ENCODE data around the gene SLC37A1.
A peak's percentile ranks its signal among the peaks of the same experiment; 100 is the strongest.

SLC37A1 gene

DNA sequence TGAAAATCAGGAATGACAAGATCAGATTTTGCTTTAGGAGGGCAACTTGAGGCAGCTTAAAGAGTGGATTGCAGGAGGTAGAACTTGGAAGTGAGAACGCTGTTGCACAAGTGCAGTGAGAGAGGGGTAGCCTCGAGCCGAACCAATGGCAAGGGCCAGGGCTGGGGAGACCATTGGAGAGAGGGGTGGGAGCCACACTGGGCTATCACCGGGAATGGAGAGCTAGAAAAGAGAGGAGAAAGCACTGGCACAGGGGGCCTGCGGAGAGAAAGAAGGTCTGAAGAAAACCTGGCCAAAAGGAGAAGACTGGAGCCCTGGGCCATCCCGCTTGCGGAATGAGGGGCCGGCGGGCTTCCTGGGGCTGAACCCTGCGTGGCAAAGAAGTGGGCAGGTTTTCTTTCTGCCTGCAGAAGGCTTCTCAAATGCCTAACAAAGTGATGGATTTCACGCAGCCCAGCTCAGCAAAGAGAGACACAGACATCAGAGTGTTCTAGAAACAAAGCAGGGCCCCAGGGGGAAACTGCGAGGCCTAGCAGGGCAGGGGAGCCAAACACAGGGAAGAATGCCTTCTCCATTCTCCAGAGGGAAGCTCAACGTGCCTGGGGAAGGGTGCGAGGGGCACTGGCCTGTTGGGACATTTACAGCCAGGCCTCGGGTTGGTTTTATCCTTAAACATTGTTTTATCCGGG lies 1.2 kb upstream of the SLC37A1 start:
- Histone ChIP-seq H4K20me1 (ENCODE audit: insufficient read depth, low read length, poor library complexity, severe bottlenecking) (peaks cover 16% of the 10 kb centered on the region), H3K4me2 (ENCODE audit: low read depth, low read length, poor library complexity, severe bottlenecking) (peak overlapping the region; percentile 68), H3K27me3 (ENCODE audit: insufficient read depth, low read length, poor library complexity, severe bottlenecking) (no peaks in the 10 kb centered on the region), H3K79me2 (ENCODE audit: insufficient read depth, low read length) (peaks cover 36% of the 10 kb centered on the region), H3K36me3 (ENCODE audit: insufficient read depth, low read length) (peaks cover 2% of the 10 kb centered on the region; the same call in 1 of the 2 replicates), H3F3A (ENCODE audit: low read depth) (peaks cover 6% of the 10 kb centered on the region; the same call in 1 of the 2 replicates), H3K9me3 (ENCODE audit: insufficient read depth, low read depth, low read length) (no peaks in the 10 kb centered on the region), H3K9ac (ENCODE audit: low read depth, low read length, poor library complexity, severe bottlenecking) (peak overlapping the region; percentile 74), H3K4me1 (ENCODE audit: insufficient read depth, low read length, poor library complexity, severe bottlenecking) (peaks cover 60% of the 10 kb centered on the region), H2AFZ (ENCODE audit: low read length) (no peak overlapping the region), H3K4me3 (ENCODE audit: low read length, poor library complexity, severe bottlenecking) (peak overlapping the region; percentile 67), H3K9me2 (replicated peaks; ENCODE audit: low read depth, low read length) (no peaks in the 10 kb centered on the region)
- TF ChIP-seq EZH2phosphoT487 (IDR thresholded peaks at IDR 0.05; ENCODE audit: borderline replicate concordance) = no peak
- TF ChIP-seq, protein P1, sequence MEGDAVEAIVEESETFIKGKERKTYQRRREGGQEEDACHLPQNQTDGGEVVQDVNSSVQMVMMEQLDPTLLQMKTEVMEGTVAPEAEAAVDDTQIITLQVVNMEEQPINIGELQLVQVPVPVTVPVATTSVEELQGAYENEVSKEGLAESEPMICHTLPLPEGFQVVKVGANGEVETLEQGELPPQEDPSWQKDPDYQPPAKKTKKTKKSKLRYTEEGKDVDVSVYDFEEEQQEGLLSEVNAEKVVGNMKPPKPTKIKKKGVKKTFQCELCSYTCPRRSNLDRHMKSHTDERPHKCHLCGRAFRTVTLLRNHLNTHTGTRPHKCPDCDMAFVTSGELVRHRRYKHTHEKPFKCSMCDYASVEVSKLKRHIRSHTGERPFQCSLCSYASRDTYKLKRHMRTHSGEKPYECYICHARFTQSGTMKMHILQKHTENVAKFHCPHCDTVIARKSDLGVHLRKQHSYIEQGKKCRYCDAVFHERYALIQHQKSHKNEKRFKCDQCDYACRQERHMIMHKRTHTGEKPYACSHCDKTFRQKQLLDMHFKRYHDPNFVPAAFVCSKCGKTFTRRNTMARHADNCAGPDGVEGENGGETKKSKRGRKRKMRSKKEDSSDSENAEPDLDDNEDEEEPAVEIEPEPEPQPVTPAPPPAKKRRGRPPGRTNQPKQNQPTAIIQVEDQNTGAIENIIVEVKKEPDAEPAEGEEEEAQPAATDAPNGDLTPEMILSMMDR (conservative IDR thresholded peaks at IDR 0.05; ENCODE audit: low read length) = no peak

DNA sequence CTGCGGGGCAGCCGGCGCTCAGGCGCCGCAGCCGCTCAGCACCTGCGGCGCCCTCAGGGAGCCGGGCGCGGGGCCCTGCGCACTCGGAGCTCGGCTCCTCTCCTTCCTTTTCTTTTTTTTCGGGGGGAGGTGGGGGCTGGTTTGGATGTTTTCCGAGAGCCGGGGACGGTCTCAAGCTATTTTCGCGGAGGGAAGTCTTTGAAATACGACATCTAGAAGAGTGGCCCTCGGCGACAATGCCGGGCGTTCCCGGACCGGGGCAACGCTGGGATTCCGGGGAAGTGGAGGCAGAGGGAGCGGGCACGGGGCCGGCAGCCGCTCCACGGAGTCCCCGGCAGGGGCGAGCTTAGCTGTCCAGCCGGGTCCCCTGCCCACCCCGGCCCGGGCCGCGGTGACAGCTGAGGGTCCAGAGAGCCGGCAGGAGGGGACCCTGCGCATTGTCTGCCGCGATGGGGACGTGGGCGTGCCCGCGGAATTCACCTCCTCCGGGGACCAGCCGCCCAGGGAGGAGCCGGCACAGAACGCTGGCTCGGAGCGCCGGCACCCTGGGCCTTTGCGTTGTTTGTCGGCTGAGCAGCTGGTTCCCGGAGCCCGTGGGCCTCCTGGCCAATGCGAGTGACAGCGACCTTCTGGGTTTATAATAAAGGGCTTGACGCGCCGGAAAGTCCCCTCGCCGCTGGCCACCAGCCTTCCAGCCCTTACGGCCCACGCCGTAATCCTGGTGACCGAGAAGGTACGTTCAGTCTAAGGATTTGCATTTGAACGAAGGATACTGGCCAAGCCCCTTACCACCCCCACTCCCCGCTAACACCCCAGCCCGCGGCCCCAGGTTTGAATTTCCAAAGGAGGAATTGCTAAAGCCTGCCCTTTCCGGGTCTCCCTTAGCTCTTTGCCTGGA lies 582 bp downstream of the SLC37A1 start:
- H3K27me3 ChIP-seq (ENCODE audit: insufficient read depth, low read length, poor library complexity, severe bottlenecking) = no peaks in the 10 kb centered on the region
- H2AFZ ChIP-seq (ENCODE audit: low read length) = peak overlapping the region; percentile 61

DNA sequence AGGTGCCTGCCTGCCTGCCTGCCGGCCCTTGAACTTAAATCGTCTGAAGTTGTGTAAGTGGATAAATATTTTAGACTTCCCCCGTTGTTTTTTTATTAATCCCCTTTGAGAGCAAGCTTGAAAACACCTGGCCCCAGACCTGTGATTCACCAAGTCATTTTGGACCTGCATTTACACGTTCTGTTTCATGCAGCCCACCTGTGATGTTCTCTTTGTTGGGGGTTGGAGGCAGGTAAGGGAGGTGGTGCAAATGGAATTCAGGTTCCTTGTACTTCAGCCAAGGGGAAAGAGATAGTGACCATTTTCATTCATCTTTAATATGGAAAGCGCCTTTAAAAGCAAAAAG lies 1.2 kb downstream of the SLC37A1 start:
- H3F3A ChIP-seq (ENCODE audit: low read depth) = peaks cover 6% of the 10 kb centered on the region; the same call in 1 of the 2 replicates
- H3K9me3 ChIP-seq (ENCODE audit: insufficient read depth, low read depth, low read length) = no peaks in the 10 kb centered on the region
- peaks cover 40% of the 10 kb centered on the region for H4K20me1 ChIP-seq (ENCODE audit: insufficient read depth, low read length, poor library complexity, severe bottlenecking)
- TF ChIP-seq, protein P1 (conservative IDR thresholded peaks at IDR 0.05; ENCODE audit: low read length) = no peak
- TF ChIP-seq EZH2phosphoT487 (IDR thresholded peaks at IDR 0.05; ENCODE audit: borderline replicate concordance) = no peak
- H2AFZ ChIP-seq (ENCODE audit: low read length) = no peak overlapping the region
- H3K36me3 ChIP-seq (ENCODE audit: insufficient read depth, low read length) = peaks cover 23% of the 10 kb centered on the region; the same call in 1 of the 2 replicates
- peaks cover 60% of the 10 kb centered on the region for H3K79me2 ChIP-seq (ENCODE audit: insufficient read depth, low read length)
- no peaks in the 10 kb centered on the region for H3K9me2 ChIP-seq (replicated peaks; ENCODE audit: low read depth, low read length)
- no peaks in the 10 kb centered on the region for H3K27me3 ChIP-seq (ENCODE audit: insufficient read depth, low read length, poor library complexity, severe bottlenecking)
- H3K4me2 ChIP-seq (ENCODE audit: low read depth, low read length, poor library complexity, severe bottlenecking) = peak overlapping the region; percentile 84
- H3K4me1 ChIP-seq (ENCODE audit: insufficient read depth, low read length, poor library complexity, severe bottlenecking) = peaks cover 63% of the 10 kb centered on the region
- H3K9ac ChIP-seq (ENCODE audit: low read depth, low read length, poor library complexity, severe bottlenecking) = peak overlapping the region; percentile 95
- H3K4me3 ChIP-seq (ENCODE audit: low read length, poor library complexity, severe bottlenecking) = peak overlapping the region; percentile 93

More for the DNA sequence above, 582 bp downstream of the SLC37A1 start:
- no peaks in the 10 kb centered on the region for H3K9me2 ChIP-seq (replicated peaks; ENCODE audit: low read depth, low read length)
- peaks cover 54% of the 10 kb centered on the region for H3K79me2 ChIP-seq (ENCODE audit: insufficient read depth, low read length)
- H3K4me1 ChIP-seq (ENCODE audit: insufficient read depth, low read length, poor library complexity, severe bottlenecking) = peaks cover 63% of the 10 kb centered on the region
- H3K9ac ChIP-seq (ENCODE audit: low read depth, low read length, poor library complexity, severe bottlenecking) = peak overlapping the region; percentile 95
- peaks cover 6% of the 10 kb centered on the region; the same call in 1 of the 2 replicates for H3F3A ChIP-seq (ENCODE audit: low read depth)
- no peaks in the 10 kb centered on the region for H3K9me3 ChIP-seq (ENCODE audit: insufficient read depth, low read depth, low read length)
- TF ChIP-seq EZH2phosphoT487 (IDR thresholded peaks at IDR 0.05; ENCODE audit: borderline replicate concordance) = no peak
- TF ChIP-seq, protein P1 (conservative IDR thresholded peaks at IDR 0.05; ENCODE audit: low read length) = no peak
- H3K36me3 ChIP-seq (ENCODE audit: insufficient read depth, low read length) = peaks cover 16% of the 10 kb centered on the region; the same call in 1 of the 2 replicates
- peaks cover 34% of the 10 kb centered on the region for H4K20me1 ChIP-seq (ENCODE audit: insufficient read depth, low read length, poor library complexity, severe bottlenecking)
- H3K4me3 ChIP-seq (ENCODE audit: low read length, poor library complexity, severe bottlenecking) = peak overlapping the region; percentile 93
- H3K4me2 ChIP-seq (ENCODE audit: low read depth, low read length, poor library complexity, severe bottlenecking) = peak overlapping the region; percentile 84

Data from Loucy (cell line).